ENCODE data around the gene TOP1. TPM values are rescaled to one million over a fixed set of nuclear protein-coding genes. Genes with fewer than 3 reads are reported as not detected.

The TOP1 gene
- polyA plus RNA-seq, 3 donors: 6.9 to 11.5 (median 11.5) TPM

DNA sequence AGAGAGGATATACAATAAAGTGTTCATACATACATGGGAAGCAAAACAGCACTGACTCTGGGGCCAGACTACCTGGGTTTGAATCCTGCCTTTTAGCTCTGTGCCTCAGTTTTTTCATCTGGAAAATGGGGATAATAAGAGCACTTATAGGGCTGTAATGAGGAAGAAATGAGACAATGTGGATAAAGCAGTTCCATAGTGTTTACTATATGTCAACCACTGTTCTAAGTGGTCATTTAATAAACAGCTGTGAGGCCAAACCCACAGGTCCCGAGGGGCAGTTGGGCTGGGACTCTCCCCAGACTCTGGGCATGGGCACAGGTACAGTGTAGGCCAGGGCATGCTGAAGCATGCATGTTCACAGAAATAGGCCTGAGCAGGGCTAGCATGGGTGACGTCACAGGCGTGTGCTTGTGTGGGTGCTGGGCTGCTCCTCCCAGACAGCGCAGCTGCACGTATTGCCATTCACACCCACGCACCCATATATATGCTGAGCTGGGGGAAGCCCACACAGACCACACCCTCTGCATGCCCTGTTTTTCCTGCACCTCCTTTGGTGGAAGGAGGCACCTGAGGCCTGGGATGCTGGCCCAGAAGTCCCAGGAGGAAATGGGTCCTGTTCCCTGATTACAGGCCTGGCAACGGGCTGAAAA lies 105.2 kb downstream of the TOP1 start:
- H3K4me1 Mint-ChIP-seq: peaks cover 6% of the 10 kb centered on the region
- Histone ChIP-seq H2AFZ (ENCODE audit: insufficient read depth, low read depth, low read length, poor library complexity, severe bottlenecking) (no peak overlapping the region), H3K27ac (ENCODE audit: low read depth in 1 of 2, low read length in 2 of 2) (no peak overlapping the region), H3K4me2 (replicated peaks; ENCODE audit: extremely low read depth, low read length, poor library complexity, severe bottlenecking) (no peak overlapping the region), H3K4me1 (ENCODE audit: control insufficient read depth in 1 of 2, insufficient read depth in 2 of 2, low read length in 2 of 2) (peaks cover 14 to 17% of the 10 kb centered on the region in 2 donors), H3K9ac (ENCODE audit: insufficient read depth, low read length, poor library complexity, severe bottlenecking) (no peak overlapping the region), H3K27me3 (ENCODE audit: control insufficient read depth in 2 of 2, insufficient read depth in 2 of 2, low read length in 2 of 2) (peaks cover 13 to 28% of the 10 kb centered on the region in 2 donors), H3K9me3 (replicated peaks in 1 of 2; ENCODE audit: control insufficient read depth in 1 of 2, insufficient read depth in 1 of 2, low read length in 2 of 2) (no peaks in the 10 kb centered on the region), H3K79me2 (ENCODE audit: insufficient read depth, low read length) (no peaks in the 10 kb centered on the region), H3K4me3 (replicated peaks in 1 of 3; ENCODE audit: low read depth in 2 of 3, low read length in 3 of 3) (no peak overlapping the region), H4K20me1 (ENCODE audit: insufficient read depth, low read length) (no peaks in the 10 kb centered on the region), H3K36me3 (replicated peaks in 1 of 2; ENCODE audit: control insufficient read depth in 1 of 2, insufficient read depth in 2 of 2, low read length in 2 of 2) (no peaks in the 10 kb centered on the region)
- no peak overlapping the region for H3K27ac Mint-ChIP-seq
- intact Hi-C loops (cut with micrococcal nuclease): no loop called here
- peaks cover 0 to 6% of the 10 kb centered on the region in 2 donors for H3K36me3 Mint-ChIP-seq
- peaks cover 28 to 34% (median 30%) of the 10 kb centered on the region in 3 donors for H3K27me3 Mint-ChIP-seq (ENCODE audit: low read depth in 3 of 3)
- DNase-seq: no peak
- no peak overlapping the region for H3K4me3 Mint-ChIP-seq
- WGBS (ENCODE audit: insufficient coverage): 90% methylated on average over 7 of the region's 7 CpGs
- TF ChIP-seq, protein P1, sequence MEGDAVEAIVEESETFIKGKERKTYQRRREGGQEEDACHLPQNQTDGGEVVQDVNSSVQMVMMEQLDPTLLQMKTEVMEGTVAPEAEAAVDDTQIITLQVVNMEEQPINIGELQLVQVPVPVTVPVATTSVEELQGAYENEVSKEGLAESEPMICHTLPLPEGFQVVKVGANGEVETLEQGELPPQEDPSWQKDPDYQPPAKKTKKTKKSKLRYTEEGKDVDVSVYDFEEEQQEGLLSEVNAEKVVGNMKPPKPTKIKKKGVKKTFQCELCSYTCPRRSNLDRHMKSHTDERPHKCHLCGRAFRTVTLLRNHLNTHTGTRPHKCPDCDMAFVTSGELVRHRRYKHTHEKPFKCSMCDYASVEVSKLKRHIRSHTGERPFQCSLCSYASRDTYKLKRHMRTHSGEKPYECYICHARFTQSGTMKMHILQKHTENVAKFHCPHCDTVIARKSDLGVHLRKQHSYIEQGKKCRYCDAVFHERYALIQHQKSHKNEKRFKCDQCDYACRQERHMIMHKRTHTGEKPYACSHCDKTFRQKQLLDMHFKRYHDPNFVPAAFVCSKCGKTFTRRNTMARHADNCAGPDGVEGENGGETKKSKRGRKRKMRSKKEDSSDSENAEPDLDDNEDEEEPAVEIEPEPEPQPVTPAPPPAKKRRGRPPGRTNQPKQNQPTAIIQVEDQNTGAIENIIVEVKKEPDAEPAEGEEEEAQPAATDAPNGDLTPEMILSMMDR (IDR thresholded peaks at IDR 0.05): no peak
- peaks cover 0 to 4% (median 2%) of the 10 kb centered on the region in 7 donors for H3K9me3 Mint-ChIP-seq

DNA sequence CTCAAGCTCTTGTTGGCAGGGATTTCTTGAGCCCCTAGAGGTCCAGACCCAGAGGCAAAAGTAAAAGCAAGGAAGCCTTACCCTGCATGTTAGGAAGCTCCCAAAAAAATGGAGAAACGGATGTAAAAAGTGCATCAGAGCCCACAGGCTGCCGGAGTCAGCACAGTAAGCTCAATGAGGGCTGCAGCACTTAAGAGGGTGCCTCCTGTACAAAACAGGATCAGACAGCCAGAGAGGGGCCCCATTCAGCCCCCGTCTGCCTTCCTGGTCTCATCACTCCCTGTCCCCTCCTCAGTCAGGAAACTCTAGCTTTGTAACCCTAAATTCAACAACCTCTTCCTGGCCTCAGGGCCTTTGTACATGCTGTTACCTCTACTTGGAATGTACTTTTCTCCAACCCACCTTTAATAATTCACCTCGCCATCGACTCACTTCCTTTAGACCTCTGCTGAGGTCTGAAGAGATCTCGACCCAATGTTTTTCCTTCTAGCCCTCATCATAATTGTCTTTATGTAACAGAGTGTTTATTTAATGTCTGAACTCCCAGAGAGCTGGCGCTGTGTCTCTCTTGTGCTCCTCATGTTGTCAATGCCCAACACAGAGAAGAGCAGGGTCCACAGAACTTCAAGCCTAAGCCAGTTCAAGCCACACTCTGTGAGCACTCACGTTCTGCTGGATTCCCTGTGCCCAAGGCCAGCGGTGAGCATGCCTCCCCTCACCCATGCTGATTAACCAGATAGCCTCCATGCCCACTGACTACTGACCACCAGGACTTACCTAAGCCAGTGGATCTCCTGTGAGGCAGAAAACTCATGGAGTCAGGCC lies 106.0 kb downstream of the TOP1 start:
- Mint-ChIP-seq H3K4me1 (peaks cover 6% of the 10 kb centered on the region), H3K27ac (no peak overlapping the region), H3K27me3 (ENCODE audit: low read depth in 3 of 3) (peaks cover 35 to 39% (median 36%) of the 10 kb centered on the region in 3 donors), H3K36me3 (peaks cover 0 to 6% of the 10 kb centered on the region in 2 donors), H3K4me3 (peak overlapping the region in 1 of 2 donors; percentile 28), H3K9me3 (peaks cover 0 to 4% (median 2%) of the 10 kb centered on the region in 7 donors)
- H3K4me3 ChIP-seq (replicated peaks in 1 of 3; ENCODE audit: low read depth in 2 of 3, low read length in 3 of 3): no peak overlapping the region
- H3K9ac ChIP-seq (ENCODE audit: insufficient read depth, low read length, poor library complexity, severe bottlenecking): no peak overlapping the region
- H3K36me3 ChIP-seq (replicated peaks in 1 of 2; ENCODE audit: control insufficient read depth in 1 of 2, insufficient read depth in 2 of 2, low read length in 2 of 2): no peaks in the 10 kb centered on the region
- intact Hi-C loops (cut with micrococcal nuclease): no loop called here
- H3K27ac ChIP-seq (ENCODE audit: low read depth in 1 of 2, low read length in 2 of 2): no peak overlapping the region
- H3K27me3 ChIP-seq (ENCODE audit: control insufficient read depth in 2 of 2, insufficient read depth in 2 of 2, low read length in 2 of 2): peaks cover 17 to 36% of the 10 kb centered on the region in 2 donors
- TF ChIP-seq, protein P1 (IDR thresholded peaks at IDR 0.05): no peak
- no peaks in the 10 kb centered on the region for H3K9me3 ChIP-seq (replicated peaks in 1 of 2; ENCODE audit: control insufficient read depth in 1 of 2, insufficient read depth in 1 of 2, low read length in 2 of 2)
- H3K79me2 ChIP-seq (ENCODE audit: insufficient read depth, low read length): no peaks in the 10 kb centered on the region
- 78% methylated on average over 7 of the region's 9 CpGs for WGBS (ENCODE audit: insufficient coverage)
- H3K4me2 ChIP-seq (replicated peaks; ENCODE audit: extremely low read depth, low read length, poor library complexity, severe bottlenecking): no peak overlapping the region
- DNase-seq: no peak
- H4K20me1 ChIP-seq (ENCODE audit: insufficient read depth, low read length): no peaks in the 10 kb centered on the region
- no peak overlapping the region for H2AFZ ChIP-seq (ENCODE audit: insufficient read depth, low read depth, low read length, poor library complexity, severe bottlenecking)
- H3K4me1 ChIP-seq (ENCODE audit: control insufficient read depth in 1 of 2, insufficient read depth in 2 of 2, low read length in 2 of 2): peaks cover 14 to 17% of the 10 kb centered on the region in 2 donors

All from CD14-positive monocyte (primary cell).